Keratinocyte (primary cell): Measurements from ENCODE around the gene MLX. TPM values are rescaled to one million over a fixed set of nuclear protein-coding genes. Genes with fewer than 3 reads are reported as not detected.

ENCODE experiments used
- DNase-seq: peaks from one replicate; pipeline ENCODE4 v3.0.0-alpha.2; 2011; ENCODE audit warnings: low read depth, missing footprints, low spot score
- FAIRE-seq: peaks from 2 replicates; lab custom pipeline; 2011; peaks lifted over from hg19 to GRCh38; lab: Jason Lieb, UNC
- H2AFZ ChIP-seq: 2 replicates; pipeline ENCODE4 v1.6.0; 2012; ENCODE audit warnings: low read length, control low read depth, inconsistent platforms; ENCODE audit not compliant: control insufficient read depth
- H3K27ac ChIP-seq: 2 replicates; pipeline ENCODE4 v1.5.1; 2011; ENCODE audit warnings: low read length; ENCODE audit not compliant: control insufficient read depth, insufficient read depth
- H3K27me3 ChIP-seq: 3 replicates; pipeline ENCODE4 v1.6.0; 2011; ENCODE audit warnings: low read length; ENCODE audit not compliant: control insufficient read depth, insufficient read depth; ENCODE audit errors: extremely low read depth
- H3K36me3 ChIP-seq, 2 experiments: 2 replicates in 1 of 2; 3 replicates in 1 of 2; pipeline ENCODE4 v1.5.1; 2011; ENCODE audit warnings: low read length in 2 of 2, mild to moderate bottlenecking in 1 of 2; ENCODE audit not compliant: control insufficient read depth in 2 of 2, insufficient read depth in 2 of 2; ENCODE audit errors: extremely low read depth in 1 of 2
- H3K4me1 ChIP-seq: 3 replicates; pipeline ENCODE4 v1.5.1; 2011; ENCODE audit warnings: low read length; ENCODE audit not compliant: control insufficient read depth, insufficient read depth; ENCODE audit errors: extremely low read depth
- H3K4me2 ChIP-seq: 3 replicates; pipeline ENCODE4 v1.6.0; 2011; ENCODE audit warnings: low read depth, low read length; ENCODE audit not compliant: control insufficient read depth, insufficient read depth; ENCODE audit errors: extremely low read depth
- H3K4me3 ChIP-seq, 3 experiments: fragments of 200-600 bp in 1 of 3; sonication (generic) in 1 of 3; 2 replicates in 2 of 3; 3 replicates in 1 of 3; pipeline ENCODE4 v1.5.1; 2011 to 2016; ENCODE audit warnings: low read length in 3 of 3, mild to moderate bottlenecking in 3 of 3, control low read depth in 2 of 3, inconsistent platforms in 1 of 3, low read depth in 1 of 3, mixed read lengths in 1 of 3, mixed run types in 1 of 3, moderate library complexity in 1 of 3; ENCODE audit not compliant: control insufficient read depth in 2 of 3, insufficient read depth in 2 of 3; ENCODE audit errors: extremely low read depth in 1 of 3
- H3K79me2 ChIP-seq: 2 replicates; pipeline ENCODE4 v1.6.0; 2012; ENCODE audit warnings: low read length; ENCODE audit not compliant: control insufficient read depth, insufficient read depth
- H3K9ac ChIP-seq: 3 replicates; pipeline ENCODE4 v1.6.0; 2011; ENCODE audit warnings: low read length; ENCODE audit not compliant: control insufficient read depth, insufficient read depth; ENCODE audit errors: extremely low read depth
- H3K9me1 ChIP-seq: 3 replicates; pipeline ENCODE4 v1.6.0; 2011; ENCODE audit warnings: low read length; ENCODE audit not compliant: control insufficient read depth, insufficient read depth; ENCODE audit errors: extremely low read depth
- H3K9me3 ChIP-seq: 2 replicates; pipeline ENCODE4 v1.5.1; 2012; ENCODE audit warnings: low read depth, low read length; ENCODE audit not compliant: control insufficient read depth
- H4K20me1 ChIP-seq: 3 replicates; pipeline ENCODE4 v1.6.0; 2011; ENCODE audit warnings: low read length; ENCODE audit not compliant: control insufficient read depth, insufficient read depth; ENCODE audit errors: extremely low read depth
- CTCF ChIP-seq, 3 experiments: IDR thresholded peaks in 1 of 3; conservative IDR thresholded peaks in 1 of 3; optimal IDR thresholded peaks in 1 of 3; 2 replicates in 2 of 3; 3 replicates in 1 of 3; pipeline versions ENCODE3 to v1.5.1; 2011; ENCODE audit warnings: low read length in 3 of 3, mild to moderate bottlenecking in 3 of 3, moderate library complexity in 2 of 3, control low read depth in 1 of 3, inconsistent platforms in 1 of 3; ENCODE audit not compliant: insufficient read depth in 2 of 3; ENCODE audit errors: extremely low read depth in 1 of 3
- EZH2 ChIP-seq: IDR thresholded peaks from one replicate; pipeline ENCODE4 v1.6.1; 2012; ENCODE audit warnings: inconsistent platforms, mild to moderate bottlenecking, low read length, moderate library complexity
- dilution Hi-C: fragments of 300-500 bp; cut with MboI; formaldehyde crosslinking; loops from one replicate; pipeline ENCODE4 v1.7.0; 2020; ENCODE audit warnings: low sequenced_read_pairs; ENCODE audit not compliant: extremely low pct_ligation_motif_present
- polyA plus RNA-seq, 5 experiments: library from polyadenylated mRNA; depleted of rRNA in 3 of 5; stranded (reverse) in 3 of 5; stranded (forward) in 1 of 5; unstranded in 1 of 5; fragments of >200 nt; gene quantifications; 1 replicate in 1 of 5; 2 replicates in 3 of 5; 3 replicates in 1 of 5; pipeline versions ENCODE4 v1.2.1 to v1.2.3, GENCODE V29; 2011 to 2012; ENCODE audit warnings: missing spikeins in 2 of 5, low read depth in 1 of 5, low replicate concordance in 1 of 5

MLX gene
- polyA plus RNA-seq, 1 donor (not counting 4 experiments of a cell fraction or from before 2014, with no cell fraction given) = 39.2 TPM

GRCh38 chr17:42579794-42580551 is 13.1 kb downstream of the MLX start:
- Histone ChIP-seq H4K20me1 (no peaks in the 10 kb centered on the region), H3K4me1 (peaks cover 19% of the 10 kb centered on the region), H3K9me1 (no peaks in the 10 kb centered on the region), H3K9me3 (no peaks in the 10 kb centered on the region), H2AFZ (no peak overlapping the region), H3K27ac (no peak overlapping the region), H3K4me3 (no peak overlapping the region), H3K4me2 (no peak overlapping the region), H3K27me3 (no peaks in the 10 kb centered on the region), H3K36me3 (peaks cover 28 to 45% of the 10 kb centered on the region in 2 experiments), H3K9ac (no peak overlapping the region), H3K79me2 (peaks cover 26% of the 10 kb centered on the region)
- TF ChIP-seq CTCF (optimal IDR thresholded peaks at IDR 0.05 in 1 of 3, IDR thresholded peaks at IDR 0.05 in 1 of 3, conservative IDR thresholded peaks at IDR 0.05 in 1 of 3; ENCODE audit: extremely low read depth in 1 of 3, insufficient read depth in 2 of 3, low read length in 3 of 3) (no peak), EZH2 (no peak)
- FAIRE-seq (no peak), DNase-seq (no peak)
- dilution Hi-C loops = no loop called here

- Histone ChIP-seq H3K4me1 (peaks cover 29% of the 10 kb centered on the region), H2AFZ (no peak overlapping the region), H3K4me3 (no peak overlapping the region), H3K9ac (no peak overlapping the region), H3K79me2 (peaks cover 13% of the 10 kb centered on the region), H3K27ac (no peak overlapping the region), H3K9me3 (no peaks in the 10 kb centered on the region), H3K36me3 (peaks cover 31 to 49% of the 10 kb centered on the region in 2 experiments), H3K27me3 (no peaks in the 10 kb centered on the region), H4K20me1 (no peaks in the 10 kb centered on the region), H3K9me1 (peaks cover 4% of the 10 kb centered on the region), H3K4me2 (no peak overlapping the region)
- dilution Hi-C loops = no loop called here
- FAIRE-seq (no peak), DNase-seq (no peak)
- TF ChIP-seq CTCF (optimal IDR thresholded peaks at IDR 0.05 in 1 of 3, IDR thresholded peaks at IDR 0.05 in 1 of 3, conservative IDR thresholded peaks at IDR 0.05 in 1 of 3; ENCODE audit: extremely low read depth in 1 of 3, insufficient read depth in 2 of 3, low read length in 3 of 3) = no peak
- no peak for TF ChIP-seq EZH2
Observed at GRCh38 chr17:42581744-42582270, 14.9 kb downstream of the MLX start.
